Urothelium cell line (cell line): ENCODE data around the gene PCDH7.

Experiments used
- DNase-seq: peaks from one replicate; pipeline ENCODE4 v3.0.0; 2011; ENCODE audit warnings: low spot score, mixed read lengths
- FAIRE-seq: peaks from 2 replicates; lab custom pipeline; 2011; peaks lifted over from hg19 to GRCh38; lab: Jason Lieb, UNC

The PCDH7 gene

DNA sequence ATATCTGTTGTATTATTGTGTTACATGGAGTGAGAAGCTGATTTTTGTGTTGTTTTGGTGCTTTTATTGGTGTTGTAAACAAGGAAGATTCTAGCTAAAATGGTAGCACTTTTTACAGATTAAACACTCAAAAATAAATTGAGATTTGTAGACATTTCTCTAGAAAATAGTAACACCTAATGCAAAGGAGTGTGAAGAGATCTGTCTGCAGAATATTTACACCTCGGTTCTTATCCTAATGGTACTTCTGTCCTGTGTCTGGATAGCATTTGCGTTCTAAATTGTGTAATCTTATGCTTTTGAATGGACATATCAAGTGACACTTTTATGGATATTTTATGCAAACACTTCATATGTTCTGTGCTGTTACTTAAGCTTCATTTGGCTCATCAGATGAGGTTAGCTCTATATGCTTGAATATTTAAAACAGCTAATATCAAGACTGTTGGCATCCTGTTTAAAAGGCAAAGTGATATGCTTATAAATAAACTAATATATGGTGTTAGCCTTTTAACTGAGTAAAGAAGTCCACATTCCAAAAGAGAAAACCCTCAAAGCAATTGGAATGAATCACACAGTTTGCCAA is 6.0 kb downstream of the PCDH7 start:
- DNase-seq (no peak), FAIRE-seq (peak; percentile 94)

DNA sequence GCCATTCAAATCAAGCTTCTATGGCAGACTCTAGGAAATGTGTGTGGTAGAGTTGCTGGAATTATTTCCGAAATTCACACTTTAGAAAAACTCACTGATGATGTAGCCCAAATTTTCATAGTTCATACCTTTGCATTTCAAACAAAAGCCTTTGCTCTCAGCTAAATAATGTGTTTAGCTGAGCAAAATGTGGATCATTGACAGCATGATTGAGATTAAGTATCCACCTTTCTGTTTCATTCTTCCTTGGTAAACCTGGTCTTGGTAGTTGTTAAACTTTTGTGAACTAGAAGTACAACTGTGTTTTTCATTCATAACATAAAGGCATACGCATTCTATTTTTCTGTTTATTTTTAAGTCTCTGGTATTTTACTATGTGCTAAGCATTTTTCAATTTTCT is 7.2 kb downstream of the PCDH7 start:
- FAIRE-seq (peak; percentile 70), DNase-seq (no peak)

DNA sequence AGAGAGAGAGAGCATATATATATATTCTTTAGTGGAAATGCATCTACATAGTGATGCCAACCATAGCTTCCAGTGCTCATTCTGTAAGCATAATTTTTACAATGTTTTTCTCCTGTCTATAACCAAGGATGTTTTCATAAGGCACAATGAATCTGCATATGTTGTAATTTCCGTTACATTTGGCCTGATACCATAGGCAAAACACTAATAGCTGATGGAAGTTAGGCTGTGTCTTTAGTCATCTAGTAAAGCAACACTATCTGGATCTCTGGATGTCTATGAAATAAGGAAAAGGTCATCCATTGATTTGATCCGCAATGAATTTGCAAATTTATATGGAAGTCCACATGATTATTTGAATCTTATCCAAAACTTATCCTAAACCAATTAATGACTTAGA is 8.1 kb downstream of the PCDH7 start:
- peak; percentile 95 for FAIRE-seq
- DNase-seq: no peak

DNA sequence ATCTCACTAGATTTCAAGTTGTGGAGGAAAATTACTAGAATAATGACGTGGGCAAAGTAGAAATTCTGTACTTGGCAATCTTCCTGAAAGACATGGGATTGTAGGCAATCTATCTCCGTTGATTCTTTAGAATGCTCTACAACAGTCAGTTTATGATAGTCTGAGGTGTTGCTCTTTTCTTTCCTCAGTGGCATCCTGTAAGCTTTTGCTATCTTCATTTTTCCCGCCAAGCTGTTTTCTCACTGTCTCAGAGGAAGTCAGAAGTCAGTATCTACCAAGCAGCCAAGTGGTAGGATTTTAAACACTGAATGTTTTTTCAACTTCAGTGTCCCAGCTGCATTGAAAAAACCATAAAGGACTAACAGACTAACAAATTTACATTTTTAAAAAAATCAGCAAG is 23.7 kb downstream of the PCDH7 start:
- DNase-seq: no peak
- no peak for FAIRE-seq

DNA sequence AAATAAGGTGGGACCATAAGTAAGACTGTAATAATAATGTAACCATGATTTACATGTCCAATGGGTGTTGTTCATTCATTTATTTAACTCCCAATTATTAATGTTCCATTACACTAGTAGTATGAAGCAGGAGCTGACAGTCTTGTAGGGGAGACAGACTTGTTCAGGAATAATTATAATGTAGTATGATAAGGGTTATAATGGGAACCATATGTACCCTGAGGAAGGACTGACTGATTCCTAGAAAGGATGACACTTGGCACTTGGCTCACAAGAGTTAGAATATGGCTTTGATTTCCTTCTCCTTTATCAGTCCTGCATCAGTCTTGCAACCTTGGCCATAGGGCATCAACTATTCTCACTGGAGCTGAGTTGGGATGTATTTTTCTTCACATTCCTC is 24.2 kb downstream of the PCDH7 start:
- DNase-seq: no peak
- peak; percentile 87 for FAIRE-seq

DNA sequence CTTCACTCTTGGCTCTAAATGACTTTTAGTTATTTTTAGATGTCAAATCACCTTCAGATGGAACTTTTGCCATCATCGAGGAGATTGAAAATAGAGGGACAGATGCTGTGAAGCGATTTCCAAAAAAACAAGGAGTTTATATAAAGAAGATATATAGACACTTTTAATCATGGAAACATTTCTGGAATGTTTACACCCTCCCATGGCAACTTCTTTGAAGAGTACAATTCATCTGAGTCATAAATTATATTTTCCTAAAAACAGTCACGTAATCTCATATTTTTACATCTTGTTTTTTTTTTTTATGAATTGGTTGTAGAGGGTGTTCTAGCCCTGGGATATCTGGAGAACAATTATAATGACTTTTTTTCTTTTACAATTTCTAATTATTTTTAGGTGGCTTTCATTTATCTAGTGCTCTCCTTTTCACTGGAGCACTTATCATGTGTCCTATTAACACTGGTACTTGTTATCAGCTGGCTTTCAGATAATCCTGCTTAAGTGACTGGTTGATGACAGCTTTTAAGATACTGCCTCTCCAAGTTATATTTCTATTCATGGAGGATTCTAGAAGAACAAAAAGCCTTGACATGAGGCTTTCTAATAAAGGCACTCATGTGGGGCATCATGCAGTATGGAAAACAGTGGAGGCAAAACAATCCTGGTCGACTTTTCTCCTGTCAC is 24.9 kb downstream of the PCDH7 start:
- peak; percentile 74 for FAIRE-seq
- DNase-seq: no peak

DNA sequence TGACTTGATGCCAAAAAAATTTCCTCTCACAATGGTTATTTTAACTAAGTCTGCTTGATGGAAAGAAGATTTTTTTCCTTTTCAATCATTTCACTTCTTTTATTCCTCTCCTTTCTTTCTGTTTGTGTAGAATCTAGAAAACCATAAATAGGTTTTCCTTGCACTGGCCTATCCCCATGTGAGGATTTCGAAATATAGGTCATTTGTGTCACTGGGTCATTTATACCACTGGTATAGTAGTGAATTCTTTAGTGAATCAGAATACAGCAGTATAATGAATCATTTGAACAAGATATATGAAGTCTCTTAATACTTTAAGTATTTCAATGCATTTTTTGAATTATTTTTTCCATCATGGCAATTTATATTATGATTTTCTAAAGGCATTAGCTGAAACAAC is 26.6 kb downstream of the PCDH7 start:
- no peak for FAIRE-seq
- no peak for DNase-seq

DNA sequence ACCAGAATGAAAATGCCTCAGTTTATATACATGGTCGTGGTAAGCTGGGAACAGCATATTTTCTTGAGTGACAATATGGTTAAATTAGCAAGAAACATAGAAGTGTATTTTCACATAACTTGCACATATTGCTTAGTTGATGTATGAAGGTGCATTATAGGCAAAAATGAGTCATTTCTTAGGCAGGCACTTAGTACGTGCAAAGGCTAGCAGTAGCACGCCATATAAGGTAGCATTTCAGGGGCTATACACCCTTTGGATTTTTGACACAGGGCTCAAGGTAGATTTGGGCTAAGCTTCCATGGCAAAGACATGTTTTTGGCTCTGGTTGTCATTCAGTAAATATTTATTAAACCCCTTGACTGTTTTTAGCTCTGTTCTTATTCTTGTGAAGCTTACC is 33.1 kb downstream of the PCDH7 start:
- peak; percentile 98 for FAIRE-seq
- peak; percentile 50 for DNase-seq

DNA sequence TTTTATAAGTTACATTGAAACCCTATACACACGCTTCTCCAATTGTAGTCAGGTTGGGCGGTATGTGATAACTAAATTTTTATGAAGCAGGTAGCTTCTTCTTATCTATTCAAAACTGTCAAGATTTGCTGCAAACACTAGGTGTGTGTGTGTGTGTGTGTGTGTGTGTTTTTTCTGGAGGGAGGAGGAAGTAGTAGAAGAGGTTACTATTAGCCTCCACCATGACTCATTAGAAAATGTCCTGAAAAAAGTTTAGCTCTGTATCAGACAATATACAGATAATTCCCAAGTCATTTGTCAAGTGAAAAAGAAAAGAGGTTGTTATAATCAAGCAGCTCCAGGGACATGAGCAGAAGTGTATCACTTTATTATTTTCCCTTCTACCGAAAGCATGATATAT is 33.9 kb downstream of the PCDH7 start:
- peak; percentile 49 for DNase-seq

DNA sequence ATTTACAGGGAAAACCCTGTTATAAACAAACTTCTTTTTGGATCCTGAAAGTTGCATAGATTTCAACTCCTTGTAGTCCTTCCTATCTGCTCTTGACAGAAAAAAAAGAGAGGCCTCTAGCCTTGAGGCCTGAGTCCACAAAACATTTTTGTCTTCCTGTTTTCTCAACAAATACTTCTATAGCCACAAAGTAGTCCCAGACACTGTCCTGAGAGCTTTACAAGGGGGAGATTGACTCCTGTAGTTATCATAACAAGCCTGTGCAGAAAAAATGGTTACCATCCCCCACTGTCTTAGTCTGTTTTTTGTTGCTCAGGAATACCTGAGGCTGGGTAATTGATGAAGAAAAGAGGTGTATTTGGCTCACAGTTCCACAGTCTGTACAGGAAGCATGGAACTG is 35.2 kb downstream of the PCDH7 start:
- DNase-seq (no peak), FAIRE-seq (peak; percentile 63)

More for the DNA sequence above, 33.9 kb downstream of the PCDH7 start:
- peak; percentile 92 for FAIRE-seq

DNA sequence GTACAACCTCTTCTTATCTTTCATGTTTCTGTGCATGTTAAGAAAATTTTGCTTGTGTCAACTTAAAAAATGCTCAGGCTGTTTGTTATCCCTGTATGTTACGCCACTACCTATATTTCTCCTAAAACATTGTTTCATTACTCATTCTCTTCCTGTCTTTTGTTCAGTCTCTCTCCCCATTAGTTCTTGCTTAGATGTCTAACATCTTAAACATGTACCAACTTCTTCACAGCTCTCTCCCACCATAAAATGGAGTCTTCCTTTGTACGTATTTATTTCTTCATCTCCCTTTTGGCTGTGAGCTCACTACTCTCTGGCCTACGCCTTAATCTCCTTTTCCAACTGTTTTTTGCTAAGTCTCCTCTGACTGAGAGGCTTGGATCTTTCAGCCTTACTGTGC is 36.4 kb downstream of the PCDH7 start:
- FAIRE-seq (no peak), DNase-seq (no peak)

DNA sequence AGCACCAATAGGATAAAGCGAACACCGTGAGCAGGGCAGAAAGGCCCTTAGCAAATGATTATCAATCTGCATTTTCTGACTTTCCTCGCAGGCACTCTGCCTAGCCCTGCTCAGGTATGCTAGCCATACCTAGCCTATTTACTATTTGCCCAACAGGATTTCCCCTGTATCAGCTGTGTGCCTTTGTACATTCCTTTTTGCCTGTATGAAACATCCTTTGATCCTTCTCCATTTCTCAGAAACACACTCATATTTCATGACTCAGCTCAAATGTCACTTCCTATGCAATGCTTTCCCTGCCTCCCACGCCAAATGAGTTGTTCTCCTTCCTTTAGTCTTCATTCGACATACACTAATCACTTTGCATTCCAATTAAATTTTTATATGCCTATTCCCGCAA is 37.2 kb downstream of the PCDH7 start:
- FAIRE-seq (peak; percentile 99), DNase-seq (peak; percentile 86)

DNA sequence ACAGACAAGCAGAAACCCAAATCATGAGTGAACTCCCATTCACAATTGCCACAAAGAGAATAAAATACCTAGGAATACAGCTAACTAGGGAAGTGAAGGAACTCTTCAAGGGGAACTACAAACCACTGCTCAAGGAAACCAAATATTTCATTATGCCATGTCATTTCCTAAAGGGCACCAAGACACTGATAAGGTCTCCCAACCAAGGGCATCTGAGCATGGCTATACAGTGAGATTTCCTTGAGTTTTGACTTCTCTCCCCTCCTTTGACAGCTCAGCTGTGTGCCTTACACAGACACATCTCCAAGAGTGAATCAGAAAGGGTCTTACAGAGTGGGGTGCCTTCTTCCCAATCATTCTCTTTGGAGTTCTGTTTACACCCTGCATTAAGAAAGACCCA is 40.4 kb downstream of the PCDH7 start:
- FAIRE-seq (peak; percentile 99), DNase-seq (no peak)

DNA sequence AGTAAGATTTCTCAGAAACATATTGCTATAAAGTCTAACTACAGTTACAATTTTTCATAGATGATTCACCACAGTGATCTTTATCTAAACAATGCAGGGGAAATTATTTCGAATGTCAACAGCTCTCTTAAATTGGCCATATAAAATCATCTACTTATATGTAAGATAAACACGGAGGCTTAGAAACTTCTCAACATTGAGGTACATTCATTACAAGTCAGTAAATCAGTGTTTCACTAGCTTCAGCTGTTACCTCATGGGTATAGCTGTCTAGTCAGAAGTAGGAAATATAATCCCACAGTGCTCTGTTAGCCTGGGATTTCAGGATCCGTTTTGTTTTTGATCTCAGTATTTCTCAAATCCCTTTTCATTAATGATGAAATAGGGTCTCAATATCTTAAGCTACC is 43.2 kb downstream of the PCDH7 start:
- DNase-seq: no peak
- peak; percentile 96 for FAIRE-seq

DNA sequence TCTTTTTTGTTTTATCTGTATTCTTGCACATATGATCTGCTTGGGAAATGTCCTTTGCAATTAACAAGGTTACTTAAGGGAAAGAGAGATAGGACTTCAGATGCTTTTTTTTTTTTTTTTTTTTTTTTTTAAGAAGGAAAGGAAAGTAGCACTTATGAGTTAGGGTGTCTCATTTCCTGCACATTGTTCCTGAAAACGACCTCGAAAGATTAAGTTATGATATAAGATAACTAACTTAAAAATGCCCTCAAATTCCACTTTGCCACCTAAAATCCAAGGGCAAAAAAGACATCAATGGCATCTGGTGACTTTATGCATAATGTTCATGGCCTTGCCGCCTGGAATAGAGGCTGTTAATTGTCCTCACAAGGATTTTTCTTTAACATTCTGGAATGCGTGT is 44.9 kb downstream of the PCDH7 start:
- peak; percentile 53 for FAIRE-seq
- DNase-seq: no peak

DNA sequence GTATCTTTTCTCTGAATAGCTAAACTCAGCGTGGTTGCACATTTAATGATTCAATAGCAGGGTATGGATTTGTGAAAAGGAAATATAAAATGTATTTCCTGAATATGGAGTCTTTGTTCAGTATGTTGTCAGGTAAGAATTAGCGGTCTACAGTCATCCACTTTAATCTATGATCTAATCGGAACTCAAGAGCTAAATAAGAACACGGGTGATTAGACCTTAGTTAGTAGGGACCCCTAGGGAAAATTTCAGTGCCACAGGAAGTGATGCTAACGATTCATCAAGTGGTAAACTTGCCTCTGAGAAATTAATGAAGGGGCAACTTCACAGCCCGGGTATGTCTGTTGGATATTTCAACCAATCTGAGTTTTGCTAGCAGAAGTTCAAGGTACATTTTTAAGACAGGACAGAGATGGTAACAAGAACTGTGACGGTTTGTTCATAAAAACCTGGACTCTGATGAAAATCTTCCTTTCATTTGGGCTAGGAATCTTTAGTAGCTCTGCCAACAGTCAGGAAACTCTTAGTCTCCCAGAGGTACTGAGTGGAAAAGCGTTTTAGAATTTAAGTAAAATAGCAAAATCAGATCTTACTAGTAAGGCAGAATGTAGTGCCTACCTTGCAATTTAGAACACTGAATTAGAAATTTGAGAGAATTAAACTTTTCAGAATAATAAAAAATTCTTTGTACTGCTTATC is 47.1 kb downstream of the PCDH7 start:
- FAIRE-seq: peak; percentile 50

DNA sequence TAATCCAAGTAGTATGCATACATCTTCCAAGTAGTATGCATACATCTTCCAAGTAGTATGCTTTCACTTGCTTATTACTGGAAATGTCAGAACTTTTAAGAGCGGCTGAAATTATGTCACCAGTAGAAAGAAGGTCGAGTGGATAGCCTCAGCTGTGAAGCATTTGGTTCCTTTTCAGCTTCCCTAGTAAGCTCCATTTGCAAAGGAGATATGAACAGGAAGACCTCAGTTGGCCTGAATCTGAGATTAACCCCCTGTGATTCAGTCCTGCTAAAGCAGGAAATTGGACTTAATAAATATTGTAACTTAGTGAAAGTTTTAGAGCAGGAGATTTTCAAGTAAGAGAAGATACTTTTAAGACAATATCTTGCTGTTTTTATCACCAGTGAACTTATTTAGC is 48.1 kb downstream of the PCDH7 start:
- no peak for FAIRE-seq
- no peak for DNase-seq

More for the DNA sequence above, 47.1 kb downstream of the PCDH7 start:
- no peak for DNase-seq

DNA sequence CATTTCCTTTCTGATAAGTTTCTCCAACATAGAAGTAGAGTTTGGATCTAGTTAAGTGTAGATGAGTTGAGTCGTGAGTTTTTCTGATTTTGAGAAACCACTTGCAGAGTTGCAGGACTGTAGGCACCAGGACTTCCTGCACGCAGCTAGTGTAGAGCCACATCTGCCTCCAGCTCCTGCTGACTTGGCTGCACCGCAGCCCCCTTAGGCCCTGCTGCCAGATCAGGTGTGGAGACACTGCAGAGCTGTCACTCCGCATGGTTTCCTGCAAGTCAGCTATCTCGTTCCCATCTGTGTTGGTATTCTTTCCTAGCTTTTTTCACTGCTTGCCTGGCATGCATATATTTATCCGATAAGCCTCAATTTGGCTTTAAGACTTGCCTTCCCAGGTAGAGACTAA is 48.9 kb downstream of the PCDH7 start:
- FAIRE-seq: peak; percentile 89
- DNase-seq: no peak

DNA sequence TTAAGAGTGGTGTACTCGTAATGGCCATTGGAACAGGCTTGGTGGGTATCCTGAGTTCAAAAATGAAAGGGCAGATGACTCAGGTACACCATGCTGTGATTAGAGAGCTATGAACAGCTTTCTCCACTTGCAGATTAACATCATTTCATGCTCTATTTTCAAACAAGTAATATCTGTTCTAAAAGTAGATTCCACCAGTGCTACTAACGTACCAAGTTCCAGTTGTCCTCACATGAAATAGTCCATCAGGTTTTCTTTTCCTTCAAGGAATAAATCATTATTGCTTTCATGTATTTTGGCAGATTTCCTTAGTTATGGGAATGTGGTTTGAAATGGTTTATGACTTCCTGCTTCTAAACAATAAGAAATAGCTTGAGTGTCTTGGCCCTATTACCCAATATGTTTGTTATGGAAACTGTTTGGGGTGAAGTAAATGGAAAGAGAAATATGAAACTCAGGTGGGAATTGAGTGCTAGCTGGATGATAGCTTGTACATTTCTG is 49.9 kb downstream of the PCDH7 start:
- DNase-seq (peak; percentile 66), FAIRE-seq (peak; percentile 95)

DNA sequence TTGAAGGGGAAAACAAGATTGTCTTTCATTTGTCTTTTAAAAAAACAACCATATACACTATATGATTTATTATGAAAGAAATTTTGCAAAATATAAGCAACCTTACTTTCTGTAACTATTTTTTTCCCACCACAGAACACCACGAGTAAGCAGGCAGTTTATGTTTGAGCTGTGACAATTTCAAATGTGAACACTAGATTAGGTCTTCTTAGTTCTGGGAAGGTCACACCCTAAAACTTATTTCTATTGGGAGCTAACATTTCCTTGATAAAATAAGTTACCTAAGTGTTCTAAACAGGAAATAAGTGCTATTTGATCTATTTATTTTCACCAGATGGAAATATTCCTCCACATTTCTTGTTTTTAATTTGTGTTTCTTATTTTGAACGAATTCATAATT is 50.6 kb downstream of the PCDH7 start:
- DNase-seq (no peak), FAIRE-seq (no peak)

DNA sequence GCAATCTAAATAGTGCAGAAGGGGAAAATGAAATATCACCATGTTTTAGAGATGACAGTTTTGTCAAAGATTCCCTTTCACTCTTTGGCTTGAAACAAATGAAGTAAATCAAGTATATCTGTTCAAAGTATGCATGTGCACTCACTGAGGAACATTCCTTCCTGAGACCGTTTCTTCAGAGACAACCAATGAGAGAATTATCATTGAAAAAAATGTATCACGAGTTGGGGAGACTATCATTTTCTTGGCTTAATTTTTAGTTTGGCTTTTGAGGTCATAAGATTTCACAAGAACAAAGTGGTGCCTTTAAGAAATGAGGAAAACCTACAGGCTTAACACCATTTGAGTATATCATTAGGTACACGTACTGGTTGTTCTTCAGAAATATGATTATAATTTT is 56.3 kb downstream of the PCDH7 start:
- no peak for FAIRE-seq

DNA sequence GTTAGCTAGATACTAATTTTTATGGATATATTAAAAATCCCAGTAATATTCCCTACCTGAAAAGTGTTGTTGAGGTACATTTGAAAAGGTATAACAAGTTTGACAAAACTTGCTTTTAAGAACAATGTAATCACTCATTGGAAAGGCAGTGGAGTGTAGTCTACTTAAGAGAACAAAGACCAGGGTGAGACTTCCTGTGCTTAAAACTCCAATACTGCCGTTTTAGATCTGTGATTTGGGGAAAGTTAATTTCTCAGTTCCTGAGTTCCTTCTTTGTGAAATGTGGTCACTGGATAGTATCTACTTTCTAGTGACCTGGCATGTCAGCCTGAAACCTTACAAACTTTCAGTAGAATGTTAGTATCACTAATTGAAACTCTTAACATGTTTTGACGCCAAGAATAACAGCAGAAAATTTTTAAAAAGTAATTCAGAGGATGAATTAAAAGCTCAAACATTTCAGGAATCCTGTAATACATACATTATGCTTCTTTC is 56.8 kb downstream of the PCDH7 start:
- DNase-seq: no peak
- no peak for FAIRE-seq

More for the DNA sequence above, 56.3 kb downstream of the PCDH7 start:
- no peak for DNase-seq
